Mucosa of rectum (tissue), 2 donors: Measurements from ENCODE around the gene TTC29.

Experiments
- H3K27ac ChIP-seq, 2 donors: one replicate each; pipeline ENCODE4 v1.7.0; 2013; ENCODE audit warnings: inconsistent platforms in 2 of 2, low read depth in 2 of 2, low read length in 2 of 2
- H3K27me3 ChIP-seq, 2 donors: one replicate each; pipeline ENCODE4 v1.7.0; 2013; ENCODE audit warnings: low read length in 2 of 2; ENCODE audit not compliant: control insufficient read depth in 2 of 2, insufficient read depth in 2 of 2
- H3K36me3 ChIP-seq, 2 donors: one replicate each; pipeline ENCODE4 v1.7.0; 2013; ENCODE audit warnings: low read length in 2 of 2; ENCODE audit not compliant: control insufficient read depth in 2 of 2, insufficient read depth in 2 of 2
- H3K4me1 ChIP-seq, 2 donors: one replicate each; pipeline ENCODE4 v1.7.0; 2013; ENCODE audit warnings: low read length in 2 of 2, mild to moderate bottlenecking in 1 of 2; ENCODE audit not compliant: control insufficient read depth in 2 of 2, insufficient read depth in 2 of 2
- H3K4me3 ChIP-seq, 2 donors: one replicate each; pipeline ENCODE4 v1.7.0; 2013; ENCODE audit warnings: low read length in 2 of 2
- H3K9ac ChIP-seq, 2 donors: one replicate each; pipeline ENCODE4 v1.7.0; 2013; ENCODE audit warnings: low read length in 2 of 2, low read depth in 1 of 2, mild to moderate bottlenecking in 1 of 2
- H3K9me3 ChIP-seq, 2 donors: one replicate each; pipeline ENCODE4 v1.7.0; 2013; ENCODE audit warnings: low read length in 2 of 2; ENCODE audit not compliant: control insufficient read depth in 2 of 2
- donor health status: healthy.
- donor health status: Normal muscosa, but diverticular disease.

The TTC29 gene

GRCh38 chr4:146957237-146957636, 11.6 kb upstream of the TTC29 start:
- Histone ChIP-seq H3K9me3 (no peaks in the 10 kb centered on the region), H3K27me3 (peaks cover 0 to 2% of the 10 kb centered on the region in 2 donors), H3K36me3 (no peaks in the 10 kb centered on the region), H3K9ac (no peak overlapping the region), H3K27ac (no peak overlapping the region), H3K4me1 (no peaks in the 10 kb centered on the region), H3K4me3 (no peak overlapping the region)

- H3K27ac ChIP-seq: no peak overlapping the region
- H3K9me3 ChIP-seq: no peaks in the 10 kb centered on the region
- H3K27me3 ChIP-seq: peaks cover 0 to 2% of the 10 kb centered on the region in 2 donors
- H3K4me3 ChIP-seq: no peak overlapping the region
- no peaks in the 10 kb centered on the region for H3K36me3 ChIP-seq
- no peaks in the 10 kb centered on the region for H3K4me1 ChIP-seq
- H3K9ac ChIP-seq: no peak overlapping the region
These were observed 7.2 kb upstream of the TTC29 start for GRCh38 chr4:146952896-146953295.

GRCh38 chr4:146949559-146949958, 3.9 kb upstream of the TTC29 start:
- Histone ChIP-seq H3K9me3 (no peaks in the 10 kb centered on the region), H3K4me1 (peaks cover 5 to 8% of the 10 kb centered on the region in 2 donors), H3K36me3 (no peaks in the 10 kb centered on the region), H3K9ac (no peak overlapping the region), H3K27me3 (peaks cover 0 to 3% of the 10 kb centered on the region in 2 donors), H3K27ac (no peak overlapping the region), H3K4me3 (no peak overlapping the region)

GRCh38 chr4:146943691-146944375, 1.8 kb downstream of the TTC29 start:
- Histone ChIP-seq H3K4me3 (no peak overlapping the region), H3K36me3 (no peaks in the 10 kb centered on the region)

GRCh38 chr4:146932116-146932515, 13.5 kb downstream of the TTC29 start:
- Histone ChIP-seq H3K4me3 (no peak overlapping the region), H3K9me3 (no peaks in the 10 kb centered on the region), H3K27me3 (no peaks in the 10 kb centered on the region), H3K27ac (no peak overlapping the region), H3K4me1 (no peaks in the 10 kb centered on the region), H3K9ac (no peak overlapping the region), H3K36me3 (no peaks in the 10 kb centered on the region)

More at GRCh38 chr4:146943691-146944375, 1.8 kb downstream of the TTC29 start:
- no peaks in the 10 kb centered on the region for H3K9me3 ChIP-seq
- peaks cover 0 to 3% of the 10 kb centered on the region in 2 donors for H3K27me3 ChIP-seq
- H3K4me1 ChIP-seq: peaks cover 5 to 8% of the 10 kb centered on the region in 2 donors
- H3K9ac ChIP-seq: no peak overlapping the region
- H3K27ac ChIP-seq: no peak overlapping the region

GRCh38 chr4:146930673-146931072, 15.0 kb downstream of the TTC29 start:
- Histone ChIP-seq H3K9me3 (no peaks in the 10 kb centered on the region), H3K4me1 (no peaks in the 10 kb centered on the region)

GRCh38 chr4:146927695-146928094, 18.0 kb downstream of the TTC29 start:
- no peak overlapping the region for H3K27ac ChIP-seq
- no peaks in the 10 kb centered on the region for H3K9me3 ChIP-seq
- no peaks in the 10 kb centered on the region for H3K36me3 ChIP-seq
- H3K9ac ChIP-seq: no peak overlapping the region
- H3K4me3 ChIP-seq: no peak overlapping the region
- no peaks in the 10 kb centered on the region for H3K27me3 ChIP-seq
- H3K4me1 ChIP-seq: no peaks in the 10 kb centered on the region

More at GRCh38 chr4:146930673-146931072, 15.0 kb downstream of the TTC29 start:
- no peaks in the 10 kb centered on the region for H3K27me3 ChIP-seq
- H3K36me3 ChIP-seq: no peaks in the 10 kb centered on the region
- no peak overlapping the region for H3K9ac ChIP-seq
- H3K27ac ChIP-seq: no peak overlapping the region
- H3K4me3 ChIP-seq: no peak overlapping the region

- H3K9ac ChIP-seq: no peak overlapping the region
- no peak overlapping the region for H3K27ac ChIP-seq
- no peaks in the 10 kb centered on the region for H3K9me3 ChIP-seq
- H3K4me3 ChIP-seq: no peak overlapping the region
- H3K4me1 ChIP-seq: no peaks in the 10 kb centered on the region
- no peaks in the 10 kb centered on the region for H3K36me3 ChIP-seq
- no peaks in the 10 kb centered on the region for H3K27me3 ChIP-seq
These were observed 29.1 kb downstream of the TTC29 start for GRCh38 chr4:146916479-146917076.

GRCh38 chr4:146915132-146915531, 30.5 kb downstream of the TTC29 start:
- Histone ChIP-seq H3K27me3 (no peaks in the 10 kb centered on the region), H3K4me1 (no peaks in the 10 kb centered on the region), H3K4me3 (no peak overlapping the region), H3K27ac (no peak overlapping the region), H3K9ac (no peak overlapping the region), H3K9me3 (no peaks in the 10 kb centered on the region), H3K36me3 (no peaks in the 10 kb centered on the region)

- no peaks in the 10 kb centered on the region for H3K27me3 ChIP-seq
- no peak overlapping the region for H3K9ac ChIP-seq
- H3K27ac ChIP-seq: no peak overlapping the region
- no peaks in the 10 kb centered on the region for H3K9me3 ChIP-seq
- H3K4me1 ChIP-seq: no peaks in the 10 kb centered on the region
- no peak overlapping the region for H3K4me3 ChIP-seq
- H3K36me3 ChIP-seq: no peaks in the 10 kb centered on the region
These were observed 45.4 kb downstream of the TTC29 start for GRCh38 chr4:146900295-146900694.
